ENCODE data around the gene HEXIM1. TPM values are rescaled to one million over a fixed set of nuclear protein-coding genes. Genes with fewer than 3 reads are reported as not detected.
"Not testable (repeated sequence)": the region's sequence is repeated elsewhere in the genome, so short reads cannot be mapped to it uniquely, and the experiment has no call there.

The HEXIM1 gene
- total RNA-seq, 3 donors from 2014 or later: 49.6 to 60.8 (median 51.3) TPM

GRCh38 chr17:45118691-45119090 is 29.6 kb upstream of the HEXIM1 start:
- Mint-ChIP-seq H3K4me1 (ENCODE audit: low read depth) (no peaks in the 10 kb centered on the region), H3K36me3 (ENCODE audit: insufficient read depth) (no peaks in the 10 kb centered on the region), H3K9me3 (no peaks in the 10 kb centered on the region), H3K4me3 (no peak overlapping the region), H3K27me3 (ENCODE audit: low read depth) (no peaks in the 10 kb centered on the region)
- DNase-seq (no peak), ATAC-seq (no peak)

GRCh38 chr17:45119964-45120363 is 28.3 kb upstream of the HEXIM1 start:
- Mint-ChIP-seq H3K4me1 (ENCODE audit: low read depth) (no peaks in the 10 kb centered on the region), H3K27me3 (ENCODE audit: low read depth) (no peaks in the 10 kb centered on the region), H3K9me3 (no peaks in the 10 kb centered on the region), H3K4me3 (no peak overlapping the region), H3K36me3 (ENCODE audit: insufficient read depth) (no peaks in the 10 kb centered on the region)
- DNase-seq: no peak
- no peak for ATAC-seq

GRCh38 chr17:45120558-45120957 is 27.7 kb upstream of the HEXIM1 start:
- no peaks in the 10 kb centered on the region for H3K4me1 Mint-ChIP-seq (ENCODE audit: low read depth)
- H3K36me3 Mint-ChIP-seq (ENCODE audit: insufficient read depth): no peaks in the 10 kb centered on the region
- no peak overlapping the region for H3K4me3 Mint-ChIP-seq
- ATAC-seq (no peak), DNase-seq (no peak)
- no peaks in the 10 kb centered on the region for H3K27me3 Mint-ChIP-seq (ENCODE audit: low read depth)
- no peaks in the 10 kb centered on the region for H3K9me3 Mint-ChIP-seq

GRCh38 chr17:45121055-45121454 is 27.2 kb upstream of the HEXIM1 start:
- H3K4me3 Mint-ChIP-seq: no peak overlapping the region
- H3K36me3 Mint-ChIP-seq (ENCODE audit: insufficient read depth): no peaks in the 10 kb centered on the region
- H3K27me3 Mint-ChIP-seq (ENCODE audit: low read depth): no peaks in the 10 kb centered on the region
- peak in 1 of 2 donors; percentile 11 for ATAC-seq
- no peaks in the 10 kb centered on the region for H3K9me3 Mint-ChIP-seq
- no peaks in the 10 kb centered on the region for H3K4me1 Mint-ChIP-seq (ENCODE audit: low read depth)
- DNase-seq: no peak

GRCh38 chr17:45123076-45123770 is 25.1 kb upstream of the HEXIM1 start:
- no peaks in the 10 kb centered on the region for H3K4me1 Mint-ChIP-seq (ENCODE audit: low read depth)
- H3K4me3 Mint-ChIP-seq: no peak overlapping the region
- H3K36me3 Mint-ChIP-seq (ENCODE audit: insufficient read depth): no peaks in the 10 kb centered on the region
- H3K9me3 Mint-ChIP-seq: no peaks in the 10 kb centered on the region
- no peaks in the 10 kb centered on the region for H3K27me3 Mint-ChIP-seq (ENCODE audit: low read depth)
- ATAC-seq (no peak), DNase-seq (no peak)

GRCh38 chr17:45123930-45124796 is 24.1 kb upstream of the HEXIM1 start:
- no peaks in the 10 kb centered on the region for H3K36me3 Mint-ChIP-seq (ENCODE audit: insufficient read depth)
- no peaks in the 10 kb centered on the region for H3K9me3 Mint-ChIP-seq
- no peaks in the 10 kb centered on the region for H3K4me1 Mint-ChIP-seq (ENCODE audit: low read depth)
- ATAC-seq: peak; percentile 42 to 74
- H3K4me3 Mint-ChIP-seq: no peak overlapping the region
- no peak for DNase-seq
- H3K27me3 Mint-ChIP-seq (ENCODE audit: low read depth): no peaks in the 10 kb centered on the region

GRCh38 chr17:45124797-45125122 is 23.5 kb upstream of the HEXIM1 start:
- ATAC-seq; H3K4me1 Mint-ChIP-seq (ENCODE audit: low read depth); H3K4me3 Mint-ChIP-seq; H3K27me3 Mint-ChIP-seq (ENCODE audit: low read depth); DNase-seq; H3K36me3 Mint-ChIP-seq (ENCODE audit: insufficient read depth); H3K9me3 Mint-ChIP-seq: not testable (repeated sequence)

- ATAC-seq (no peak), DNase-seq (no peak)
- H3K27me3 Mint-ChIP-seq (ENCODE audit: low read depth): no peaks in the 10 kb centered on the region
- no peak overlapping the region for H3K4me3 Mint-ChIP-seq
- H3K4me1 Mint-ChIP-seq (ENCODE audit: low read depth): no peaks in the 10 kb centered on the region
- no peaks in the 10 kb centered on the region for H3K9me3 Mint-ChIP-seq
- H3K36me3 Mint-ChIP-seq (ENCODE audit: insufficient read depth): no peaks in the 10 kb centered on the region
These were observed 22.8 kb upstream of the HEXIM1 start for GRCh38 chr17:45125509-45125908.

- no peak for ATAC-seq
- no peaks in the 10 kb centered on the region for H3K36me3 Mint-ChIP-seq (ENCODE audit: insufficient read depth)
These were observed 21.1 kb upstream of the HEXIM1 start for GRCh38 chr17:45127207-45127547.

GRCh38 chr17:45127548-45128300 is 20.6 kb upstream of the HEXIM1 start:
- DNase-seq: no peak

More at GRCh38 chr17:45127207-45127547, 21.1 kb upstream of the HEXIM1 start:
- no peak for DNase-seq
- H3K9me3 Mint-ChIP-seq: no peaks in the 10 kb centered on the region
- no peaks in the 10 kb centered on the region for H3K4me1 Mint-ChIP-seq (ENCODE audit: low read depth)
- H3K27me3 Mint-ChIP-seq (ENCODE audit: low read depth): no peaks in the 10 kb centered on the region
- no peak overlapping the region for H3K4me3 Mint-ChIP-seq

GRCh38 chr17:45128331-45128730 is 19.9 kb upstream of the HEXIM1 start:
- DNase-seq (no peak), ATAC-seq (no peak)
- Mint-ChIP-seq H3K9me3 (no peaks in the 10 kb centered on the region), H3K27me3 (ENCODE audit: low read depth) (no peaks in the 10 kb centered on the region), H3K36me3 (ENCODE audit: insufficient read depth) (no peaks in the 10 kb centered on the region), H3K4me3 (no peak overlapping the region), H3K4me1 (ENCODE audit: low read depth) (peaks cover 2% of the 10 kb centered on the region)

More at GRCh38 chr17:45127548-45128300, 20.6 kb upstream of the HEXIM1 start:
- no peak overlapping the region for H3K4me3 Mint-ChIP-seq
- no peaks in the 10 kb centered on the region for H3K4me1 Mint-ChIP-seq (ENCODE audit: low read depth)
- no peaks in the 10 kb centered on the region for H3K9me3 Mint-ChIP-seq
- no peak for ATAC-seq
- no peaks in the 10 kb centered on the region for H3K27me3 Mint-ChIP-seq (ENCODE audit: low read depth)
- H3K36me3 Mint-ChIP-seq (ENCODE audit: insufficient read depth): no peaks in the 10 kb centered on the region

- no peaks in the 10 kb centered on the region for H3K27me3 Mint-ChIP-seq (ENCODE audit: low read depth)
- H3K4me1 Mint-ChIP-seq (ENCODE audit: low read depth): peaks cover 4% of the 10 kb centered on the region
- H3K36me3 Mint-ChIP-seq (ENCODE audit: insufficient read depth): no peaks in the 10 kb centered on the region
- no peak overlapping the region for H3K4me3 Mint-ChIP-seq
- DNase-seq: no peak
- no peaks in the 10 kb centered on the region for H3K9me3 Mint-ChIP-seq
- ATAC-seq: no peak
These were observed 19.3 kb upstream of the HEXIM1 start for GRCh38 chr17:45128989-45129388.

- H3K4me3 Mint-ChIP-seq: no peak overlapping the region
- no peaks in the 10 kb centered on the region for H3K27me3 Mint-ChIP-seq (ENCODE audit: low read depth)
- no peaks in the 10 kb centered on the region for H3K36me3 Mint-ChIP-seq (ENCODE audit: insufficient read depth)
- DNase-seq (no peak), ATAC-seq (no peak)
- peaks cover 4% of the 10 kb centered on the region for H3K4me1 Mint-ChIP-seq (ENCODE audit: low read depth)
- no peaks in the 10 kb centered on the region for H3K9me3 Mint-ChIP-seq
These were observed 18.8 kb upstream of the HEXIM1 start for GRCh38 chr17:45129426-45129939.

GRCh38 chr17:45129940-45130680 is 18.2 kb upstream of the HEXIM1 start:
- H3K9me3 Mint-ChIP-seq: no peaks in the 10 kb centered on the region
- no peaks in the 10 kb centered on the region for H3K27me3 Mint-ChIP-seq (ENCODE audit: low read depth)
- H3K4me3 Mint-ChIP-seq: peak overlapping the region; percentile 27

More at GRCh38 chr17:45129940-45130680, 18.2 kb upstream of the HEXIM1 start:
- DNase-seq: no peak
- Mint-ChIP-seq H3K4me1 (ENCODE audit: low read depth) (peaks cover 5% of the 10 kb centered on the region), H3K36me3 (ENCODE audit: insufficient read depth) (no peaks in the 10 kb centered on the region)
- no peak for ATAC-seq

All from activated T-cell treated with anti-CD3 and anti-CD28 coated beads, Interleukin-2, amount 50 U/mL, for 4 hours (primary cell).